ENCODE data around the gene ADAMTSL3.

Gene ADAMTSL3

GRCh38 chr15:83656943-83657528, 3.1 kb downstream of the ADAMTSL3 start:
- DNase-seq (ENCODE audit: low spot score): no peak

- no peak for DNase-seq (ENCODE audit: low spot score)
Observed at GRCh38 chr15:83657549-83657948, 3.6 kb downstream of the ADAMTSL3 start.

GRCh38 chr15:83658430-83659416, 4.8 kb downstream of the ADAMTSL3 start:
- no peak for DNase-seq (ENCODE audit: low spot score)

GRCh38 chr15:83659417-83659812, 5.5 kb downstream of the ADAMTSL3 start:
- no peak for DNase-seq (ENCODE audit: low spot score)

- no peak for DNase-seq (ENCODE audit: low spot score)
Observed at GRCh38 chr15:83665480-83665879, 11.6 kb downstream of the ADAMTSL3 start.

- DNase-seq (ENCODE audit: low spot score): no peak
Observed at GRCh38 chr15:83670672-83671229, 16.8 kb downstream of the ADAMTSL3 start.

GRCh38 chr15:83671603-83672002, 17.7 kb downstream of the ADAMTSL3 start:
- no peak for DNase-seq (ENCODE audit: low spot score)

GRCh38 chr15:83673385-83673784, 19.5 kb downstream of the ADAMTSL3 start:
- DNase-seq (ENCODE audit: low spot score): no peak

- DNase-seq (ENCODE audit: low spot score): no peak
Observed at GRCh38 chr15:83682476-83683088, 28.7 kb downstream of the ADAMTSL3 start.

GRCh38 chr15:83685916-83686332, 32.0 kb downstream of the ADAMTSL3 start:
- DNase-seq (ENCODE audit: low spot score): no peak

GRCh38 chr15:83688201-83688600, 34.3 kb downstream of the ADAMTSL3 start:
- no peak for DNase-seq (ENCODE audit: low spot score)

- DNase-seq (ENCODE audit: low spot score): no peak
Observed at GRCh38 chr15:83690676-83691075, 36.8 kb downstream of the ADAMTSL3 start.

- no peak for DNase-seq (ENCODE audit: low spot score)
Observed at GRCh38 chr15:83692746-83693581, 39.0 kb downstream of the ADAMTSL3 start.

- no peak for DNase-seq (ENCODE audit: low spot score)
Observed at GRCh38 chr15:83694015-83694414, 40.1 kb downstream of the ADAMTSL3 start.

GRCh38 chr15:83694536-83694935, 40.6 kb downstream of the ADAMTSL3 start:
- no peak for DNase-seq (ENCODE audit: low spot score)

- no peak for DNase-seq (ENCODE audit: low spot score)
Observed at GRCh38 chr15:83695246-83695645, 41.3 kb downstream of the ADAMTSL3 start.

- no peak for DNase-seq (ENCODE audit: low spot score)
Observed at GRCh38 chr15:83695901-83696425, 42.0 kb downstream of the ADAMTSL3 start.

- no peak for DNase-seq (ENCODE audit: low spot score)
Observed at GRCh38 chr15:83697716-83698115, 43.8 kb downstream of the ADAMTSL3 start.

- DNase-seq (ENCODE audit: low spot score): no peak
Observed at GRCh38 chr15:83698294-83698693, 44.4 kb downstream of the ADAMTSL3 start.

- no peak for DNase-seq (ENCODE audit: low spot score)
Observed at GRCh38 chr15:83699028-83699427, 45.1 kb downstream of the ADAMTSL3 start.

GRCh38 chr15:83700082-83700481, 46.2 kb downstream of the ADAMTSL3 start:
- no peak for DNase-seq (ENCODE audit: low spot score)
